Stomach (tissue), 9 donors: ENCODE results near the gene RFTN1. TPM values are rescaled to one million over a fixed set of nuclear protein-coding genes. Genes with fewer than 3 reads are reported as not detected.

ENCODE experiments used
- DNase-seq, 2 donors: peaks; one replicate each; pipeline versions ENCODE4 v3.0.0 to v3.0.0-alpha.2; 2013 to 2019
- H3K27ac ChIP-seq, 5 donors: fragments of 200-600 bp in 4 of 5; sonication (generic) in 4 of 5; one replicate each; pipeline ENCODE4 v1.5.1; 2013 to 2019; ENCODE audit warnings: mild to moderate bottlenecking in 1 of 5, moderate library complexity in 1 of 5
- H3K27me3 ChIP-seq, 3 donors: fragments of 200-600 bp; sonication (generic); one replicate each; pipeline ENCODE4 v1.5.1; 2017 to 2019; ENCODE audit warnings: mixed run types in 1 of 3
- H3K36me3 ChIP-seq, 4 donors: fragments of 200-600 bp; sonication (generic); 1 replicate in 3 of 4; 2 replicates in 1 of 4; pipeline ENCODE4 v1.5.1; 2016 to 2019
- H3K4me1 ChIP-seq, 4 donors: fragments of 200-600 bp; sonication (generic); one replicate each; pipeline ENCODE4 v1.5.1; 2016 to 2019
- H3K4me3 ChIP-seq, 4 donors: fragments of 200-600 bp; sonication (generic) in 3 of 4; one replicate each; pipeline ENCODE4 v1.5.1; 2016 to 2019; ENCODE audit warnings: mild to moderate bottlenecking in 1 of 4
- H3K9me3 ChIP-seq, 4 donors: fragments of 200-600 bp; sonication (generic); one replicate each; pipeline ENCODE4 v1.5.1; 2016 to 2019
- EP300 ChIP-seq: sonication (generic); formaldehyde crosslinking; IDR thresholded peaks from one replicate; pipeline ENCODE4 v1.6.1; 2017; ENCODE audit warnings: antibody characterized with exemption
- POLR2A ChIP-seq, 4 donors: fragments of 450-650 bp; IDR thresholded peaks; one replicate each; pipeline ENCODE4 v1.6.1; 2016; ENCODE audit warnings: antibody characterized with exemption in 4 of 4, control low read depth in 2 of 4, mild to moderate bottlenecking in 1 of 4, moderate library complexity in 1 of 4
- POLR2AphosphoS5 ChIP-seq, 3 donors: sonication (generic); formaldehyde crosslinking; IDR thresholded peaks; one replicate each; pipeline ENCODE4 v1.6.1; 2016; ENCODE audit warnings: antibody characterized with exemption in 3 of 3
- whole genome bisulfite sequencing, 5 donors: extraction: QIAGEN DNeasy Blood & Tissue Kit in 3 of 5; methylation state at CpG; one replicate each; pipeline versions ENCODE4 v1.1.5 to v1.1.7; 2013 to 2018; 5-methylcytosine and 5-hydroxymethylcytosine counted together
- intact Hi-C: fragments of 100-400 bp; cut with DNase I; formaldehyde crosslinking; loops from one replicate; pipeline ENCODE4 v1.15.1; 2023; ENCODE audit warnings: low total_unique reads
- polyA plus RNA-seq, 3 donors: library from polyadenylated mRNA; stranded (reverse); fragments of 200-250 nt; gene quantifications; one replicate each; pipeline ENCODE4 v1.2.3, GENCODE V29; 2013
- total RNA-seq, 5 donors: library from RNA; depleted of rRNA; stranded (reverse); fragments of >200 nt; gene quantifications; one replicate each; pipeline versions ENCODE4 v1.1.0 to v1.2.3, GENCODE V29; 2014 to 2016
- TF ChIP-seq, protein P1 (sequence below), 7 experiments: fragments of 450-650 bp in 4 of 7; fragments of 200-600 bp in 3 of 7; sonication (generic) in 3 of 7; IDR thresholded peaks; one replicate each; pipeline ENCODE4 v1.5.1; 2016 to 2019; ENCODE audit warnings: antibody characterized with exemption in 7 of 7, control low read depth in 2 of 7, mild to moderate bottlenecking in 1 of 7
- donor health status: healthy with polysubstance abuse.
- donor health status: Bipolar disorder and iron deficiency.
- donor health status: healthy.

RFTN1 gene
- total and polyA plus RNA-seq, 8 donors: 4.6 to 103 (median 18.9) TPM

DNA sequence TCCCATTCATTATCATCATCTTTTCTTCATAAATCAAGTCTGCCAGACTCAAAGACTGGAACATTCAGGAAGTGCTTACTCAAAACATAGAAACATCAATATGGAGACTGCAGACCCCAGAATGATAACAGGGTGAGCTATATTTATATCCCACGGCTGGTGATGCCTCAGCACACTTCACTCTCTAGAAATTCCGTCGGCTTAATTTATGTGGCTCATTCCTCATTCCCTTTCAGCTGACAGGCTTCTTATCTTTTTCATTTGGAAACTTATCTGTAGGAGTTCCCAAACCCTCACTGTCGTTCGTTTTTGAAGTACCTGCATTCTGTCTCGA, 45.5 kb downstream of the RFTN1 start:
- Histone ChIP-seq H3K36me3 (peaks cover 0 to 7% (median 2%) of the 10 kb centered on the region in 4 donors), H3K4me1 (peaks cover 0 to 7% (median 3%) of the 10 kb centered on the region in 4 donors), H3K27ac (no peak overlapping the region), H3K4me3 (no peak overlapping the region), H3K27me3 (no peaks in the 10 kb centered on the region), H3K9me3 (peaks cover 0 to 21% (median 10%) of the 10 kb centered on the region in 4 donors)
- WGBS, 5 donors: 17 to 25% (median 20%) methylated on average over 6 of the region's 6 CpGs
- intact Hi-C loops: no loop called here
- TF ChIP-seq POLR2A (IDR thresholded peaks at IDR 0.05) (no peak), EP300 (no peak), POLR2AphosphoS5 (IDR thresholded peaks at IDR 0.05) (no peak)
- TF ChIP-seq, protein P1, sequence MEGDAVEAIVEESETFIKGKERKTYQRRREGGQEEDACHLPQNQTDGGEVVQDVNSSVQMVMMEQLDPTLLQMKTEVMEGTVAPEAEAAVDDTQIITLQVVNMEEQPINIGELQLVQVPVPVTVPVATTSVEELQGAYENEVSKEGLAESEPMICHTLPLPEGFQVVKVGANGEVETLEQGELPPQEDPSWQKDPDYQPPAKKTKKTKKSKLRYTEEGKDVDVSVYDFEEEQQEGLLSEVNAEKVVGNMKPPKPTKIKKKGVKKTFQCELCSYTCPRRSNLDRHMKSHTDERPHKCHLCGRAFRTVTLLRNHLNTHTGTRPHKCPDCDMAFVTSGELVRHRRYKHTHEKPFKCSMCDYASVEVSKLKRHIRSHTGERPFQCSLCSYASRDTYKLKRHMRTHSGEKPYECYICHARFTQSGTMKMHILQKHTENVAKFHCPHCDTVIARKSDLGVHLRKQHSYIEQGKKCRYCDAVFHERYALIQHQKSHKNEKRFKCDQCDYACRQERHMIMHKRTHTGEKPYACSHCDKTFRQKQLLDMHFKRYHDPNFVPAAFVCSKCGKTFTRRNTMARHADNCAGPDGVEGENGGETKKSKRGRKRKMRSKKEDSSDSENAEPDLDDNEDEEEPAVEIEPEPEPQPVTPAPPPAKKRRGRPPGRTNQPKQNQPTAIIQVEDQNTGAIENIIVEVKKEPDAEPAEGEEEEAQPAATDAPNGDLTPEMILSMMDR (IDR thresholded peaks at IDR 0.05): no peak
- DNase-seq: no peak

DNA sequence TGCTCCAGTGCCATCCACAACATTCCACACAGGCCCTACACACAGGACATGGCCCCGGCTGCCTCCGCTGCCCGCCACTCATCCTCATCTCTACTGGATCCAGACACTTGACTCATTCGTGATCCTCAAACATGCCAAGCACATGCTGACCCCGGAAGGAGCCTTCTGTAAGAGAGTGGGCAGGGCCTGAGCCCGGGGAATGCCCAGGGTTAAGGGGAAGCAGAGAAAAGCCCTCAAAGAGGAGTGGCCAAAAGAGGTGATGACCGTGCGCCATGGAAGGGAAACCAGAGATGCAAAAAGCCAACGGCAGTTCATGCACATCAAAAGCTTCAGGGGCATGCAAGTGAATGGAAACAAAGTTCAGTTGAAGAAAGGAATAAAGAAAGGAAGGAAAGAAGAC, 46.1 kb downstream of the RFTN1 start:
- intact Hi-C loops: no loop called here
- WGBS, 5 donors: 70 to 80% (median 78%) methylated on average over 8 of the region's 9 CpGs
- Histone ChIP-seq H3K4me3 (no peak overlapping the region), H3K27me3 (no peaks in the 10 kb centered on the region), H3K4me1 (peaks cover 0 to 7% (median 3%) of the 10 kb centered on the region in 4 donors), H3K27ac (no peak overlapping the region), H3K36me3 (peaks cover 0 to 7% (median 2%) of the 10 kb centered on the region in 4 donors), H3K9me3 (peaks cover 0 to 17% (median 10%) of the 10 kb centered on the region in 4 donors)
- peak in 1 of 2 donors; percentile 32 for DNase-seq
- TF ChIP-seq POLR2A (IDR thresholded peaks at IDR 0.05): no peak
- TF ChIP-seq EP300: no peak
- TF ChIP-seq, protein P1 (IDR thresholded peaks at IDR 0.05): no peak
- no peak for TF ChIP-seq POLR2AphosphoS5 (IDR thresholded peaks at IDR 0.05)

DNA sequence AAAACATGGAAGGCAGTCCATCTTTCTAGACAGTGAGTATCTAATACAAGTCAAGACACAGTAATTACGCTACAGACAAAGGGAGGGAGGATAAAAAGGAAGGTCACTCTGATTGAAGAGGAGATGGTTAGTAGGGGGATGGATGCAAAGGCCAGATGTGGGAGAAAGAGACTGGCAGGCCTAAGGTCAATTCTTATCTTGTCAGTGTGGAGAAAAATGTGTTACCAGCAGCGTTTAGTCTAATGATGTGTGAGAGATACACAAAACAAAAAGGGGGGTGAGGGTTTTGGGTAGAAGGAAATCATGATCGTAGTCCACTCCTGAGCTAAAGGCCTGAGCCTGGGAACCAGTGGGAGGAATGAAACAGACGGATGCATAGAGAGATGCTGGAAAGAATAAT, 46.7 kb downstream of the RFTN1 start:
- peaks cover 0 to 7% (median 2%) of the 10 kb centered on the region in 4 donors for H3K36me3 ChIP-seq
- no peaks in the 10 kb centered on the region for H3K27me3 ChIP-seq
- no peak overlapping the region for H3K27ac ChIP-seq
- intact Hi-C loops: no loop called here
- no peak for DNase-seq
- WGBS, 5 donors: 61 to 79% (median 72%) methylated on average over 4 of the region's 4 CpGs
- H3K4me3 ChIP-seq: no peak overlapping the region
- H3K4me1 ChIP-seq: peaks cover 0 to 7% (median 3%) of the 10 kb centered on the region in 4 donors
- peaks cover 0 to 13% (median 10%) of the 10 kb centered on the region in 4 donors for H3K9me3 ChIP-seq
- TF ChIP-seq POLR2AphosphoS5 (IDR thresholded peaks at IDR 0.05) (no peak), EP300 (no peak), POLR2A (IDR thresholded peaks at IDR 0.05) (no peak)
- TF ChIP-seq, protein P1 (IDR thresholded peaks at IDR 0.05): no peak

DNA sequence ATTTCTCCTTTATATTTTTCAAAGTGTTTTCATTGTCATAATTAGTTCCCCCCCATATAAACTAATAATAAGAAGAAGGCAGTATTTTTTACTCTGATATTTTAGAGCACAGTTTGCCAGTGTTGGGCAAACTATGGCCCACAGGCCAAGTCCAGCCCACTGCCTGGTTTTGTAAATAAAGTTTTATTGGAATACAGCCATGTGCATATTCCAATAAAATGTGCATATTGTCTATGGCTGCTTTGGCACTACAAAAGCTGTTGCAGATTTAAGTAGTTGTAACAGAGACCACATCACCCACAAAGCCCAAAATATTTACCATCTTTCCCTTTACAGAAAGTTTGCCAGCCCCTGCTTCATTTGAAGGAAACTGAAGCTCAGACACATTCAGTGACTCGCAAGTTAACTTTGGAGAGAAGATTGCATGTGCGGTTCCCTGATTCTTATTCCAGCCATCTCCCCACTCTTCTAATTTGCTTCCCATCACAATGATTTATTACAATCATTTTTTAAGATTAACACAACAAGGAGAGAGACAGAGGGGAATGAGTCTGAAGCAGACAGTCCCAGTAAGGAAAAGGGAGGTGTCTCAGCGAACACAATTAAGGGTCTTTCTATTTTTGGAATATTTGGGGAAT, 48.9 kb downstream of the RFTN1 start:
- Histone ChIP-seq H3K27ac (no peak overlapping the region), H3K9me3 (no peaks in the 10 kb centered on the region), H3K4me3 (no peak overlapping the region), H3K36me3 (peaks cover 0 to 4% (median 0%) of the 10 kb centered on the region in 4 donors), H3K27me3 (no peaks in the 10 kb centered on the region), H3K4me1 (peaks cover 0 to 7% (median 3%) of the 10 kb centered on the region in 4 donors)
- 67 to 79% (median 74%) methylated on average over 3 of the region's 3 CpGs for WGBS, 5 donors
- no peak for DNase-seq
- TF ChIP-seq EP300: no peak
- no peak for TF ChIP-seq POLR2AphosphoS5 (IDR thresholded peaks at IDR 0.05)
- TF ChIP-seq POLR2A (IDR thresholded peaks at IDR 0.05): no peak
- TF ChIP-seq, protein P1 (IDR thresholded peaks at IDR 0.05): no peak
- intact Hi-C loops: no loop called here
